PC-3 (cell line): ENCODE measurements around the gene PLCXD1. TPM values are rescaled to one million over a fixed set of nuclear protein-coding genes. Genes with fewer than 3 reads are reported as not detected.

ENCODE experiments used
- ATAC-seq: fragments of 200-7000 bp; cut with Tn5 transposase; 2 replicates; pipeline ENCODE4 v1.9.1; 2020; ENCODE audit warnings: mild to moderate bottlenecking, moderate library complexity
- BruUV-seq: library from RNA; stranded (reverse); fragments of 400-500 nt; replicated peaks from 2 replicates; lab custom pipeline; 2021; lab: Mats Ljungman, UMichigan
- CTCF ChIA-PET: fragments of 300-600 bp; sonication (Branson Sonifier 250); formaldehyde crosslinking; loops from one replicate; lab custom pipeline; 2022; ENCODE audit warnings: antibody characterized with exemption; lab: Charles Lee
- POLR2A ChIA-PET: fragments of 300-600 bp; sonication (Branson Sonifier 250); formaldehyde crosslinking; loops from one replicate; lab custom pipeline; 2022; ENCODE audit warnings: antibody characterized with exemption; ENCODE audit not compliant: unreplicated experiment; lab: Charles Lee
- DNase-seq: peaks from one replicate; pipeline ENCODE4 v3.0.0-alpha.2; 2015
- H2AFZ ChIP-seq: fragments of 300-600 bp; sonication (generic); 2 replicates; pipeline ENCODE4 v1.6.0; 2016; ENCODE audit warnings: antibody characterized with exemption, low read length
- H3F3A ChIP-seq: fragments of 300-600 bp; sonication (generic); one replicate; pipeline ENCODE4 v1.6.0; 2017; ENCODE audit warnings: antibody characterized with exemption, low read length, control low read depth, mild to moderate bottlenecking; ENCODE audit not compliant: unreplicated experiment
- H3K27ac ChIP-seq: fragments of 300-600 bp; sonication (generic); 2 replicates; pipeline ENCODE4 v1.5.1; 2016; ENCODE audit warnings: mild to moderate bottlenecking, low read length
- H3K27me3 ChIP-seq: fragments of 300-600 bp; sonication (generic); 2 replicates; pipeline ENCODE4 v1.6.1; 2016; ENCODE audit warnings: low read length, mixed read lengths
- H3K36me3 ChIP-seq: fragments of 300-600 bp; sonication (generic); 2 replicates; pipeline ENCODE4 v1.6.1; 2016; ENCODE audit warnings: low read depth, mixed run types, low read length, mixed read lengths
- H3K4me1 ChIP-seq: fragments of 300-600 bp; sonication (generic); 2 replicates; pipeline ENCODE4 v1.5.1; 2016; ENCODE audit warnings: low read length; ENCODE audit not compliant: insufficient read depth
- H3K4me2 ChIP-seq: fragments of 300-600 bp; sonication (generic); 2 replicates; pipeline ENCODE4 v1.6.0; 2016; ENCODE audit warnings: low read length
- H3K4me3 ChIP-seq: fragments of 300-600 bp; sonication (generic); 2 replicates; pipeline ENCODE4 v1.5.1; 2016; ENCODE audit warnings: mild to moderate bottlenecking, low read length, mixed read lengths
- H3K79me2 ChIP-seq: fragments of 300-600 bp; sonication (generic); 2 replicates; pipeline ENCODE4 v1.6.1; 2017; ENCODE audit warnings: low read length, mixed read lengths
- H3K9ac ChIP-seq: fragments of 300-600 bp; sonication (generic); 2 replicates; pipeline ENCODE4 v1.6.0; 2016; ENCODE audit warnings: mild to moderate bottlenecking, low read length
- H3K9me2 ChIP-seq: fragments of 300-600 bp; sonication (generic); replicated peaks from 2 replicates; pipeline ENCODE4 v1.6.1; 2016; ENCODE audit warnings: mixed run types, low read length, mixed read lengths
- H3K9me3 ChIP-seq: fragments of 300-600 bp; sonication (generic); 2 replicates; pipeline ENCODE4 v1.6.1; 2016; ENCODE audit warnings: low read length, mixed read lengths
- H4K20me1 ChIP-seq: fragments of 300-600 bp; sonication (generic); 2 replicates; pipeline ENCODE4 v1.6.1; 2016; ENCODE audit warnings: low read length, mixed read lengths
- EZH2 ChIP-seq: fragments of 300-600 bp; sonication (generic); IDR thresholded peaks from one replicate; pipeline ENCODE4 v1.6.1; 2017; ENCODE audit warnings: antibody characterized with exemption, mild to moderate bottlenecking, low read length; ENCODE audit not compliant: unreplicated experiment
- EZH2phosphoT487 ChIP-seq: fragments of 300-600 bp; sonication (generic); IDR thresholded peaks from 2 replicates; pipeline ENCODE4 v1.6.1; 2018; ENCODE audit warnings: mild to moderate bottlenecking, antibody characterized with exemption, low read length, borderline replicate concordance
- intact Hi-C: fragments of 100-400 bp; cut with micrococcal nuclease; formaldehyde crosslinking; loops from 2 replicates; pipeline ENCODE4 v1.9.0; 2023
- total RNA-seq: library from RNA; depleted of rRNA; stranded (reverse); fragments of >200 nt; gene quantifications from 2 replicates; pipeline ENCODE4 v1.2.3, GENCODE V29; 2014
- TF ChIP-seq, protein P1 (sequence below): fragments of 300-600 bp; sonication (generic); conservative IDR thresholded peaks from 2 replicates; pipeline ENCODE4 v1.5.1; 2017; ENCODE audit warnings: antibody characterized with exemption, low read depth, mild to moderate bottlenecking, low read length

PLCXD1 gene
- total RNA-seq, 1 experiment from 2014 or later: 25.7 TPM

DNA sequence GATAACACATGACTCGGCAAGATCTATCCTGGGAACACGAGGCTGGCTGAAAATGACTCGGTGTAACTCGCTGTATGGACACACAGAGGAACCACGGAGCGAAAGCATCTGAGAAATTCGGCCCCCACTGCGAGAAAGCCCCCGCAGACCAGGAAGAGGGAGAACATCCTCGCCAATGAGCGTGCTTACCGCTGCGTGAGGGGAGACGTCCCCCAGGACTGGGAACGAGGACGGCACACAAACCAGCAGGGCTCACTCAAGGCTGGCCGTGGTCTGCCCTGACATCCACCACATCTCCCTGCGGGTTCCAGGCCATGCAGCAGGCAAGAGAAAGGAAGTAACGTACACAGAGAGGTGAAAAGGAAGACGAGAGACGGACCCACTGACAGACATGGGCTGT is 55.0 kb downstream of the PLCXD1 start:
- Histone ChIP-seq H3K79me2 (no peaks in the 10 kb centered on the region), H3K9me3 (no peaks in the 10 kb centered on the region), H3K9me2 (no peaks in the 10 kb centered on the region), H3K27me3 (no peaks in the 10 kb centered on the region), H4K20me1 (no peaks in the 10 kb centered on the region), H3K27ac (no peak overlapping the region), H3K4me1 (no peaks in the 10 kb centered on the region), H3K9ac (no peak overlapping the region), H2AFZ (no peak overlapping the region), H3F3A (no peaks in the 10 kb centered on the region), H3K4me3 (no peak overlapping the region), H3K4me2 (no peak overlapping the region), H3K36me3 (no peaks in the 10 kb centered on the region)
- POLR2A ChIA-PET: no interaction called here
- intact Hi-C loops: no loop called here
- DNase-seq (no peak), ATAC-seq (no peak)
- BruUV-seq: no TSS peak
- TF ChIP-seq EZH2 (no peak), EZH2phosphoT487 (no peak)
- TF ChIP-seq, protein P1, sequence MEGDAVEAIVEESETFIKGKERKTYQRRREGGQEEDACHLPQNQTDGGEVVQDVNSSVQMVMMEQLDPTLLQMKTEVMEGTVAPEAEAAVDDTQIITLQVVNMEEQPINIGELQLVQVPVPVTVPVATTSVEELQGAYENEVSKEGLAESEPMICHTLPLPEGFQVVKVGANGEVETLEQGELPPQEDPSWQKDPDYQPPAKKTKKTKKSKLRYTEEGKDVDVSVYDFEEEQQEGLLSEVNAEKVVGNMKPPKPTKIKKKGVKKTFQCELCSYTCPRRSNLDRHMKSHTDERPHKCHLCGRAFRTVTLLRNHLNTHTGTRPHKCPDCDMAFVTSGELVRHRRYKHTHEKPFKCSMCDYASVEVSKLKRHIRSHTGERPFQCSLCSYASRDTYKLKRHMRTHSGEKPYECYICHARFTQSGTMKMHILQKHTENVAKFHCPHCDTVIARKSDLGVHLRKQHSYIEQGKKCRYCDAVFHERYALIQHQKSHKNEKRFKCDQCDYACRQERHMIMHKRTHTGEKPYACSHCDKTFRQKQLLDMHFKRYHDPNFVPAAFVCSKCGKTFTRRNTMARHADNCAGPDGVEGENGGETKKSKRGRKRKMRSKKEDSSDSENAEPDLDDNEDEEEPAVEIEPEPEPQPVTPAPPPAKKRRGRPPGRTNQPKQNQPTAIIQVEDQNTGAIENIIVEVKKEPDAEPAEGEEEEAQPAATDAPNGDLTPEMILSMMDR: no peak
- CTCF ChIA-PET: no interaction called here

DNA sequence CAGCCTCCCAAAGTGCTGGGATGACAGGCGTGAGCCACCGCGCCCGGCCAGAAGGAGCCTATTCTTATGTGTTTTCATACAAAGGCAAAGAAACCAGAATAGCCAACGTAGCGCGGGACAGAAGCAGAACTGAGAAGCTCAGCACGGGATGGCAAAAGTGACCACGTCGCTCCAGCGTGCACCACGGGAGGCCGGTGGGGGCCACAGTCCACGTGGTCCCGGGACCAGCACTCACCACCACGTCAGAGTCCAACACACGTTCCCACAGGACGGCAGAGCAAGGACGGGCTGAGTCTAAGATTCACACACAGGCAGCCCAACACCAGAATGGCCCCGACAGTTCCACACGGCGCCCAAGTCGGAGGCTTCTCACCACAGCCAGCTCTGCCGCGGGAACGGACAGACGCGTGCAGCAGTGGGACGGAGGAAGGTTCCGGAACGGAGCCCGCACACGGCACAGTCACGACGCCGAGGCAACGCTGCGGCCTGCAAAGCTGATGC is 56.2 kb downstream of the PLCXD1 start:
- BruUV-seq: no TSS peak

DNA sequence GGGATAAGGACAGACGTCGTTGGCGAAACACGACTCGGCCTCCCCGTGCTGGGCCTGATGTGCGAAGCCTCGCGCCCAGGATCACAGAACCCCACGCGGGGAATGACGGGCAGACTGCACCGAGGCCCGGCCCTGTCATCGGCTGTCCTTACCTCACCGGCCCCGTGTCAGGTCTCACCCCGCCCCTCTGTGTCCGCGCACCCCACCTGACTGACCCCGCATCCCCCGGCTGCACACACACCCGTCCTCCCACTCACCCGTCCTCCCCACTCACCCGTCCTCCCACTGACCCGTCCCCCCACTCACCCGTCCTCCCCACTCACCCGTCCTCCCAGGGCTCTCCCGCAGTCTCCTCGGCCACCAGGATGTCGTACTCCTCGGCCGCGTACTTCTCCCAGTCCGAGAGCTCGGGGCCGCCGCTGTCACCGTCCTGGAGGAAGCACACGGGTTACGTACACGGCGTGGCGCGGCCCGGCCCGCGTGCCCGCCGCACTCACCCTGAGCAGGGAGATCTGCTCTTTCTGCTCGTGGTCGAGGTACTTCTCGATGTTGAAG is 57.2 kb downstream of the PLCXD1 start:
- no TSS peak for BruUV-seq
- H3K9ac ChIP-seq: no peak overlapping the region
- no peaks in the 10 kb centered on the region for H3K79me2 ChIP-seq
- ChIA-PET CTCF (no interaction called here), POLR2A (no interaction called here)
- H3K27me3 ChIP-seq: no peaks in the 10 kb centered on the region
- H3K4me1 ChIP-seq: no peaks in the 10 kb centered on the region
- H3K27ac ChIP-seq: no peak overlapping the region
- ATAC-seq: no peak
- TF ChIP-seq, protein P1: no peak
- no peak for TF ChIP-seq EZH2phosphoT487
- TF ChIP-seq EZH2: no peak
- intact Hi-C loops: no loop called here
- no peak overlapping the region for H3K4me2 ChIP-seq
- no peaks in the 10 kb centered on the region for H4K20me1 ChIP-seq
- no peaks in the 10 kb centered on the region for H3K36me3 ChIP-seq
- H3F3A ChIP-seq: no peaks in the 10 kb centered on the region
- no peak overlapping the region for H2AFZ ChIP-seq
- no peak for DNase-seq
- H3K9me2 ChIP-seq: no peaks in the 10 kb centered on the region
- H3K4me3 ChIP-seq: no peak overlapping the region
- H3K9me3 ChIP-seq: no peaks in the 10 kb centered on the region

More for the DNA sequence above, 56.2 kb downstream of the PLCXD1 start:
- POLR2A ChIA-PET: no interaction called here
- H3K4me1 ChIP-seq: no peaks in the 10 kb centered on the region
- H3K4me3 ChIP-seq: no peak overlapping the region
- H3K79me2 ChIP-seq: no peaks in the 10 kb centered on the region
- H3K4me2 ChIP-seq: no peak overlapping the region
- H3F3A ChIP-seq: no peaks in the 10 kb centered on the region
- H3K36me3 ChIP-seq: no peaks in the 10 kb centered on the region
- H3K9ac ChIP-seq: no peak overlapping the region
- TF ChIP-seq, protein P1: no peak
- TF ChIP-seq EZH2: no peak
- TF ChIP-seq EZH2phosphoT487: no peak
- H2AFZ ChIP-seq: no peak overlapping the region
- no peak overlapping the region for H3K27ac ChIP-seq
- H4K20me1 ChIP-seq: no peaks in the 10 kb centered on the region
- DNase-seq (no peak), ATAC-seq (no peak)
- intact Hi-C loops: no loop called here
- no peaks in the 10 kb centered on the region for H3K27me3 ChIP-seq
- CTCF ChIA-PET: no interaction called here
- H3K9me2 ChIP-seq: no peaks in the 10 kb centered on the region
- H3K9me3 ChIP-seq: no peaks in the 10 kb centered on the region
